A673 (cell line): ENCODE results near the gene UBE2R2. TPM values are rescaled to one million over a fixed set of nuclear protein-coding genes. Genes with fewer than 3 reads are reported as not detected.

Source experiments
- BruUV-seq: library from RNA; stranded (reverse); fragments of 400-500 nt; replicated peaks from 2 replicates; lab custom pipeline; 2021; lab: Mats Ljungman, UMichigan
- CTCF ChIA-PET: fragments of 300-600 bp; sonication (Branson Sonifier 250); formaldehyde crosslinking; loops from one replicate; lab custom pipeline; 2022; ENCODE audit warnings: antibody characterized with exemption; lab: Charles Lee
- POLR2A ChIA-PET: fragments of 300-600 bp; sonication (Branson Sonifier 250); formaldehyde crosslinking; loops from one replicate; lab custom pipeline; 2022; ENCODE audit warnings: antibody characterized with exemption; ENCODE audit not compliant: low non-redundant PET; lab: Charles Lee
- DNase-seq: peaks from one replicate; pipeline ENCODE4 v3.0.0-alpha.2; 2015; ENCODE audit warnings: low spot score
- H3K27ac ChIP-seq: fragments of 200-600 bp; sonication (generic); 2 replicates; pipeline ENCODE4 v1.5.1; 2016; ENCODE audit warnings: mixed run types, low read depth, mild to moderate bottlenecking, mixed read lengths, antibody characterized with exemption, low read length; ENCODE audit not compliant: poor library complexity, severe bottlenecking
- H3K27me3 ChIP-seq: fragments of 200-600 bp; sonication (generic); replicated peaks from 2 replicates; pipeline ENCODE4 v1.6.1; 2017; ENCODE audit warnings: mixed run types, low read depth, mild to moderate bottlenecking, mixed read lengths, antibody characterized with exemption, low read length; ENCODE audit not compliant: insufficient read depth, poor library complexity
- H3K36me3 ChIP-seq: fragments of 200-600 bp; sonication (generic); 2 replicates; pipeline ENCODE4 v1.6.1; 2016; ENCODE audit warnings: mixed run types, mild to moderate bottlenecking, mixed read lengths, antibody characterized with exemption, low read length; ENCODE audit not compliant: insufficient read depth, poor library complexity, severe bottlenecking
- H3K4me1 ChIP-seq: fragments of 200-600 bp; sonication (generic); 2 replicates; pipeline ENCODE4 v1.6.1; 2017; ENCODE audit warnings: mixed run types, mild to moderate bottlenecking, mixed read lengths, antibody characterized with exemption, low read length; ENCODE audit not compliant: insufficient read depth, poor library complexity, severe bottlenecking
- H3K4me3 ChIP-seq: fragments of 200-600 bp; sonication (generic); 2 replicates; pipeline ENCODE4 v1.5.1; 2016; ENCODE audit warnings: low read depth, mixed run types, mild to moderate bottlenecking, mixed read lengths, low read length; ENCODE audit not compliant: poor library complexity, severe bottlenecking
- H3K9me3 ChIP-seq: fragments of 200-600 bp; sonication (generic); 2 replicates; pipeline ENCODE4 v1.6.1; 2016; ENCODE audit warnings: mixed run types, low read depth, mild to moderate bottlenecking, mixed read lengths, antibody characterized with exemption, low read length; ENCODE audit not compliant: poor library complexity, severe bottlenecking
- CTCF ChIP-seq: fragments of 300-800, 200-600 bp; sonication (generic); conservative IDR thresholded peaks from 2 replicates; pipeline ENCODE4 v1.5.1; 2017; ENCODE audit warnings: low read depth, mild to moderate bottlenecking, antibody characterized with exemption, low read length, moderate library complexity, mixed read lengths
- EZH2 ChIP-seq: fragments of 200-600 bp; sonication (generic); IDR thresholded peaks from 2 replicates; pipeline ENCODE4 v1.6.1; 2017; ENCODE audit warnings: borderline replicate concordance, low read depth, mild to moderate bottlenecking, mixed read lengths, antibody characterized with exemption, low read length; ENCODE audit not compliant: poor library complexity, severe bottlenecking
- intact Hi-C: fragments of 100-400 bp; cut with micrococcal nuclease; formaldehyde crosslinking; loops from one replicate; pipeline ENCODE4 v1.10.0; 2022; ENCODE audit not compliant: unreplicated experiment
- total RNA-seq: library from RNA; stranded (reverse); gene quantifications from 2 replicates; pipeline ENCODE4 v1.2.3, GENCODE V29; 2021

Gene UBE2R2
- total RNA-seq, 1 experiment from 2014 or later = 49.2 TPM

- H3K27ac ChIP-seq = no peak overlapping the region
- POLR2A ChIA-PET = no interaction called here
- TF ChIP-seq CTCF = no peak
- TF ChIP-seq EZH2 = no peak
- H3K4me3 ChIP-seq = no peak overlapping the region
- H3K9me3 ChIP-seq = no peaks in the 10 kb centered on the region
- CTCF ChIA-PET = no interaction called here
- no peaks in the 10 kb centered on the region for H3K27me3 ChIP-seq
- no TSS peak for BruUV-seq
- intact Hi-C loops = no loop called here
- H3K36me3 ChIP-seq = peaks cover 82% of the 10 kb centered on the region
- DNase-seq = no peak
- H3K4me1 ChIP-seq = no peaks in the 10 kb centered on the region
Measured at GRCh38 chr9:33932078-33932807, 115.3 kb downstream of the UBE2R2 start.

GRCh38 chr9:33934188-33934878, 117.4 kb downstream of the UBE2R2 start:
- intact Hi-C loops = no loop called here
- no peak overlapping the region for H3K4me3 ChIP-seq
- no peaks in the 10 kb centered on the region for H3K9me3 ChIP-seq
- TF ChIP-seq EZH2 (no peak), CTCF (no peak)
- CTCF ChIA-PET = no interaction called here
- BruUV-seq = no TSS peak
- DNase-seq = no peak
- H3K4me1 ChIP-seq = no peaks in the 10 kb centered on the region
- H3K27me3 ChIP-seq = no peaks in the 10 kb centered on the region
- no peak overlapping the region for H3K27ac ChIP-seq
- peaks cover 64% of the 10 kb centered on the region for H3K36me3 ChIP-seq
- POLR2A ChIA-PET = no interaction called here

GRCh38 chr9:33939924-33940874, 123.2 kb downstream of the UBE2R2 start:
- peaks cover 54% of the 10 kb centered on the region for H3K36me3 ChIP-seq
- no peak overlapping the region for H3K4me3 ChIP-seq
- POLR2A ChIA-PET = no interaction called here
- no TSS peak for BruUV-seq
- CTCF ChIA-PET = interaction anchor here (1.0 kb wide), 1 partner anchor 126 kb away, joined by 3 read pairs; no protein-coding TSS in a partner anchor
- no peaks in the 10 kb centered on the region for H3K27me3 ChIP-seq
- peaks cover 12% of the 10 kb centered on the region for H3K4me1 ChIP-seq
- TF ChIP-seq EZH2 (no peak), CTCF (no peak)
- no peaks in the 10 kb centered on the region for H3K9me3 ChIP-seq
- no peak overlapping the region for H3K27ac ChIP-seq
- DNase-seq = no peak
- intact Hi-C loops = no loop called here
